GM21360 (cell line): ENCODE results near the gene RASSF8.

Source experiments
- ATAC-seq: cut with Tn5 transposase; IDR thresholded peaks from one replicate; pipeline ENCODE4 v1.9.1; 2021; ENCODE audit warnings: mild to moderate bottlenecking, moderate library complexity; ENCODE audit not compliant: unreplicated experiment

The RASSF8 gene

GRCh38 chr12:26100666-26101349 is 142.3 kb downstream of the RASSF8 start:
- no peak for ATAC-seq

DNA sequence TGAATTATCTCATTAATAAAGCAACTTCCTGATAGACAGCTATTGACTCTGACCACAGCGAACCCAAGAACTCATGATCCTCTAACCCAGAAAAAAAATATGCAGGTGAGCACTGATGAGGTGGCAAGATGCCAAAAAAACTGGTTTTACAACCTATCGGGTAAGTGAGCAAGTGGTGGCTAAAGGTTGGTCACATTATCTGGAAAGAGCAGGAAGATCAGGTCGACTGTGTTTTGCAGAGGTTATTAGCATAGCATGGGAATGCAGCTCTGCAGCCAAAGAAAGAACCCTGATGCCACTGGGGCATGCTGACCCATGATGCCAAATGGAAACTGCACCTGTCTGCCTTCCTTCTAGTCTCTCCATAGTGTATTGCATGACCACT is 142.9 kb downstream of the RASSF8 start:
- no peak for ATAC-seq

GRCh38 chr12:26101763-26102162 is 143.3 kb downstream of the RASSF8 start:
- no peak for ATAC-seq

DNA sequence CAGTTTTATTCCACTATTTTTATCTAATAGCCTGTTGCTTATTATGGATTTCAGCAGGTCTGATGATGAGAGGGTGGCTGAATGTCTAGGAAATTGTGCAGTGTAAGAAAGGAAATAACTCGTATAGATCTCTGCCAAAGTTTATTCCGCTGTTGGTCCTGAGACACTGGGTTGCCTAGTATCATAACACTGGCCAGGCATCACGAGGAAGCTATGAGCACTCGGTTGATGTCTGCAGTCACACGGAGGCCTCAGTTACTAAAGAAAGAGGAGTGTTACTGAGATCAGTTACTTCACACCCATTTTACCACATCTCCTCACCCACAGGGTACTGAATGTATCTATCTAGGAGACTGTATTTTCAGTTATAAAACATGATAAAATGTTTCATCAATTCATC is 144.5 kb downstream of the RASSF8 start:
- no peak for ATAC-seq

- no peak for ATAC-seq
Measured at GRCh38 chr12:26106347-26106746, 147.9 kb downstream of the RASSF8 start.

DNA sequence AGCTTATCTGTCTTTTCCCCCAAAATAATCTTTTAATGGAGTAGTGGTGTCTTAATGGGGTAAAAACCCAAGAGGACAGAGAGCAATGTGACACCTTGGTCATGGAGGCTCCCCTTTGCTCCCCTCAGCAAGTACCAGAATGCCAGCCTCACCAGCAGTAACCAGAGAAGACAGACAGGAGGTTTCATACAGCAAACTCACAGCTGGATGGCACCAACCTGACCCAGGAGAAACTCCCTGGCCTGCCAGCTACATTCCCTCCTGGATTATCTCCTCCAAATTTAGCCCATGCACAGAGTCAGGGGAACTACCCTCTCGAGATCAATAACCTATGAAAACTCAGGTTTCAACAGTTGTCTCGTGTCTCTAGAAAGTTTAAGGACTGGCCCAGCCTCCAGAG is 150.4 kb downstream of the RASSF8 start:
- no peak for ATAC-seq

DNA sequence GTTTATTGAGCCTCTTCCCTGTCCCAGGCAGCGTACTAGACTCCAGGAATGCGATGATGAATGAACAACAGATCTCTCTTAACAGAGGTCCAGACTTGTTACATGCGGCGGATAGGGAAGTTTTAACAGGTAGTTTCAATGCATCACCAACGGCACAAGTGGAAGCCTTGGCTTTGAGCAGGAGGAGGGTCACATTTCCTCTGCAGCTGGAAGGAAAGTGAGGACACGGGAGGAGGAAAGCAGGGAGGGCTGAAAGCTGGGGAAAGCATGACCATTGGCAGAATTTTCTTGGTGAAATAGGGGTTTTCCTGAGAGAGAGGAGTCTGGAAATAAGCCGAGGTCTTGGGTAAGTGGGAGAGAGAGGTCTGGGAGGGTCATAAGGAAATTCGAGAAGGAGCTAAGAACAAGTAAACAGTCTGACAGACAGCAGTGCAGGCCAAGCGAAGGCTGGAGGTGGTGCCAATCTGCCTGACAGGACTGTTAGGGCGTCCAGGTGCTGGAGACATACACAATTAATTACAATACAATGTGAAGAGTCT is 150.9 kb downstream of the RASSF8 start:
- ATAC-seq: no peak

DNA sequence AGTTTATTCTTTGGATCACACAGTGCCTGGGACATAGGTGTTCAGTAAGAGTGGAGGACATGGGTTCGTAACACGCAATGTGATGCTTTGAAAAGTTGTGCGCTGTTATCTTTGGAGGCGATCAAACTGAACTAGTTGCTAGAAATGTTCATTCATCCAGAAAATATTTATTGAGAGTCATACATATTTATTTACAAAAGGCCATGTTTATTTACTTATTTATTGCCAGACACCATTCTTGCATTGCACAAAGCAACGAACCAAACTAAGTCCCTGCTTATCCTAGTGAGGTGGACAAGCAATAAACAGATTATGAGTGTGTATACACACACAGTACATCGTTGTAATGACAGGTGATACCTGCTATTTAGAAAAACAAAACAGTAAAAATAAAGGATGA is 153.8 kb downstream of the RASSF8 start:
- no peak for ATAC-seq

DNA sequence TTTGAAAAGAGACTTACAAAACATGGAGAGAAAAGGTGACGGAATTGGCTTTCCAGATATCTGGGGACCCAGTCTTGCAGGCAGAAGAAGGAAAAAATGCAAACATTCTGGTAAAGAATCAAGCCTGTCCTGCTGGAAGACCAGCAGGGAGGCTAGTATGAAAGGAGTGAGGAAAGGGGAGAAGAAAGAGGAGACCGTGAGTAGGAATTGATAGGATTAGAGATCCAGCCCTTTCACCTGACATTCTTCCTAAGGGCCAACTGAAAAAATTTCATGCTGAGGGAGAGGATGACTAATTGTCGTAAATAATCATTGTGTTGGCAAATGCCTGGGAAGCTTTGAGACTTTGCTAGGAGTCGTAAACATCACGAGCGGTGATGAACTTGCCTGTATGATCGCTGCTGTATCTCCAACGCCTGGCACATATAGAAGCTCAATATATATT is 154.2 kb downstream of the RASSF8 start:
- no peak for ATAC-seq

DNA sequence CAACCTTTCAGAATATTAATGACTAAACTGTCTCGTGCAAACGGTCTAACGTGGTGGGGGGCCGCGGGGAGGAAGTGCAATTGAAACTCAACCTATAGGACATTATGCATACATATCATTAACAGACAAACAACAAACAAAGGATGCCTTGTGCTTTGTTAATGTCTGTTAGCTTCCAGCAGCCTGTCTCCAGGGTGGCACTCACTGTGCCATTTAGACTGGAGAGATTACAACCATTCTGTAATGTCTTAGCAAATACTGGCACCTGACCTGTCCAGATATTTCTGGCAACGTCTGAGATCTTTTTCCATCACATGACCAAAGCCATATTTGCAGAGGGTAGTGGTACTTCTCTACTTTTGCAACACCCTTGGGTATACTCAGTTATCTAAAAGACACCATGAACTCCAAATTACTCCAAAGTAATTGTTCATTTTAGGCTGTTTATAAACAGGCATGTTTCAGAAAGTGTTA is 154.7 kb downstream of the RASSF8 start:
- no peak for ATAC-seq

DNA sequence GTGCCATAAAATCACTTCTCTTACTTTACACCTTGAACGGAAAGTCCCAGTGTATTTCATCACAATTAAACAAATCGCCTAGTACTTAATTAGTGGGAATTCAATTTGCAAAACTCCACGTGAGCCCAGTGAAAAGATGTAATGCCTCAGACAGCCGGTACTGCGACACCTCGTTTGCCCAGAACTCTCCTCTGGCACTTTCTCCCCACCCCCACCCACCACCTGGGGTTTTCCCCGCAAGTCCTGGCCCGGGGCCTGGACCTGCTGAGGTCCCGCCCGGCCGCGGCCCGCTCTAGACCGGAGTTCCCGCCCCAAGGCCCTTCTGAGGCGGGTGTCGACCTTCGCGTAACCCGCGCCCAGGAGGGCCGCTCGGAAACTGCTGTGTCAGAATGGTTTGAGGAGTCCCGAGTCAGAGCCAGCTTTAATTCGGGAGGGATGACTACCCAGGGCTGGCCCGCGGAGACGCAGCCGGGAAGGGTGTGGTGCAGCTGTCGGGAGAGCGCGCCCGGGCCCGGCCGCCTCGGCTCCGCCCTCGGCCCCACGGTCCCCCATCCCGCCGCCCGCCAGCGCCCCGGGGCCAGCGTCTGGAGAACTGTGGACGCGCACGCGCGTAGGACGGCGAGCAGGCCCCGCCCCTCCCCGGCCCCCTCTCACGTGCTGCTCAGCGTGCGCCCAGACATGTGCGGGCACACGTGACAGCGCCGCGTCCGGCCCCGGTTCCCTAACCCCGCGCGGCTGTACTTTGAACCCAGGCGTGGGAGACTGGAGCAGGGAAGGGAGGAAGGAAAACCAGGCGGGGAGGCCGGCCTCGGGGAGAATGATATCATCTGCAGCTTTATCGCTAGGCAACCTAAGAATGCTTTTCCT is 155.6 kb downstream of the RASSF8 start:
- ATAC-seq: peak; percentile 74

DNA sequence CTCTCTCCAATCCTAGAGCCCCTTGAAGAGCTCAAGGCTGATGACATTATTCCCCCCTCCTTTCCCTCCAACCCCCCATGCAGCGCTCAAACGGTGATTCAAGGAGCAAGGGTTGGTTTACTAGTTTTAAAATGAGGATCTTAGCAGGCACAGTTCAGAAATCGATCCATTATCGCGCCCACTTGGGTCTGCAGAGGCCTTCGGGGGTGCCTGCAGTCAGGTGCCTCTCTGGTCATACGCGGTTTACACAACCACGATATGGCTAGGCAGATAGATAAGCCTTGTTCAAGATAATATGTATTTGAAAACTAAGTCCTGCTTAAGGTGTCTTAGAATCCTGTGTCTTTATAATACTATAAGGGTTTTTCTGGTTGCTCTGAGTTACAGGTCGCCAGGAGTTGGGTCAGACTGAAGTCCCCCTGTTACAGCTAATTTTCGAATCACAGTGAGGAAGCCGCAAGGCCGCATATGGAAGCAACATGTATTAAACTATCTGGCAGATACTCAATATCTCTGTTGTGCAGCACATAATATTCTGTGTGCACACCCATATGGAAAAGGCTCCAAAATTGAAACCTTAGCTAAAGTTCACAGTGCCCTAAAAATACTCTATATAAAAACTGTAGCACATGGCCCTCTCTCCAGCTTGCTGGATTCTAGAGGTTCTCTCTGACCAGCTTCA is 156.4 kb downstream of the RASSF8 start:
- no peak for ATAC-seq

DNA sequence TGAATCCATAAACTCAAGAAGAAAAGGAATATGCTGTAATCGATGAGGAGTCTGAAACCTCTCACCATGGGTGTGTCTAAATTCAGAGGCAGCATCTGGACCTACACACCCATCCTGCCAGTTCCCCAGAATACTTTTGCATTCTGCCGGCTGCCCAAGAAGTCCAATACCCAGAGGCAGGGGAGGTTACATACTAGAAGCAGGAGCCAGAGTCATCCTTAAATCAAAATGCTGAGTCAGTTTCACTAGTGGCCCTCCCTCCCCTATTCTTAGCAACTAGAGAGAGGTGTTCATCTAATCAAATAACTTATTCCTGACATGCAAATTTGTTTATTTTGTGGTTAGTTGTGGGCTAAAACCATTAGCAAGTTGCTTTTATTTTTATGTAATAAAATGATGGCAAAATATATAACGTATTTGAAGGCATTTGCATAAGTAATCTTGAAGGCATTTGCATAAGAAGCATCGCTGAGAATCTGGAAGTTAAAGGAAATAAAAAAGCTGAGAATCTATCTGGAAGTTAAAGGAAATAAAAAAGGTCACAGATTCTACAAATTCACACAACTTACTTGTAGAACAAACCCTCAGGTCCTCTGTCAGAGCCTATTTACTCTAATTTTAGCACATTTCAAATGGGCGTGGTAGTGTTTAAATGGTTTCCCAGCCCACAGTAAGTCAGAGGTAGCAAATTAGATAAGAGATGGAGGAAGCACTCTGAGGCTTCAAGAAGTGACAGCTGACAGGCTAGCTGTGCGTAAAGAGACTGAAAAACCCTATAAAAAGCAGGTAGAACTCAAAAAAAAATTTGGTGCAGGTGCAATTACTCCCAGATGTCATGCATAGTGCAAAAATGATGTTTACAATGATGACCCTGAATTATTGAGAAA is 158.6 kb downstream of the RASSF8 start:
- ATAC-seq: no peak

GRCh38 chr12:26118308-26118707 is 159.8 kb downstream of the RASSF8 start:
- ATAC-seq: no peak

DNA sequence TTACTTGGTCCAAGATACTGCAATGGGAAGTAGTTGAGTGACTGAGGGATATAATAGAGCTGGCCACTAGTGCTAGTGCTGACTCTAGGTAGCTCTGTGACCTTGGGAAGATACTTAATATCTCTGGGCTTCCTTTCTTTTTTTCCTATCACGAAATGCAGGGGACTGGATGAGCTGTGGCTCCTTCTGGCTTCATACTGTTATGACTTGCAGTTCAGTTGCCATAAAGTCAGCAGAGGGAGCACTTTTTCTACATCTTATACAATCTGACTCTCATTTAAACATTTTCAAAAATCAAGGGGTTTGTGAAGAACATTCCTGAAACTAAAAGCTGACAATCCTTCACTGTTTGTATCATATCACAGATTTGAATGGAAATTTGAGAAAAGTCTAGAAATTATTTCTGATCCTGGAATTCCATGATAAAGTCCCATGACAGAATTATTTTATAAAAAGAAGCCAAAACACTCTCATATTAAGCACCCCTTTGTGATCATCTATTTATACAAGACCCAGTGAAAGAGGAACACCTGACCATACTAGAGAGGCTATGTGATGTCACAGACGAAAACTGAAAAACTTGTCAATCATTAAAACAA is 161.0 kb downstream of the RASSF8 start:
- no peak for ATAC-seq

DNA sequence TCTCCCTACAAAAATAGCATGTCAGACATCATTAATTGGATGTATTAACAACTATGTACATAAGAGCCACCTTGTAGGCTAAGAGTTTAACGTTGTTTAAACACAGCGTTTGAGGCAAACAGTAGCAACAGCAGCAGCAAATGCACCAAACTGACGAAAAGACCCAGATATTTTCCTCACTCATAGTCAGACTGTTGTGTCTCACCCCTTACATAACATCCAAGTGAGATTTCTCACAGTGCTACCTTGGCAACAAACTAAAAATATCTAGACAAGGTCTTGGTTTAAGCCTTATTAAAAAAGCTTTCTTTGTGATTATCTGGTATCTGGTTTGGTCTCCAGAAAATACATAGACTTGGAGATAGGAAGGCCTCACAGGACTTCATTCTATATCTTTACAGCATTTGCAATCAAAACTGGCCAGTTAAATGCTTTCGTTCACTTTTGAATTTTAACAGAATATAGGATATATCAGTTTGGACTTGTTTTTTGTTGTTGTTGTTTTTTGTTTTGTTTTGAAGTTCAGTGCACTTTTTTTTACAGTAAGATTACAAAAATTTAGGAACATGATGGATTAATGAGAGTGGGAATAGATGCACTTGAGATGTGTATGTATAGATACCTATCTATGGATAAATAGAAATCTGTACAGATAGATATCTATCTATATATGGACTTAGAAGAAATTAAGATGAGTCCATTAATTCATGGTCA is 162.2 kb downstream of the RASSF8 start:
- no peak for ATAC-seq

GRCh38 chr12:26121323-26122060 is 163.0 kb downstream of the RASSF8 start:
- no peak for ATAC-seq

DNA sequence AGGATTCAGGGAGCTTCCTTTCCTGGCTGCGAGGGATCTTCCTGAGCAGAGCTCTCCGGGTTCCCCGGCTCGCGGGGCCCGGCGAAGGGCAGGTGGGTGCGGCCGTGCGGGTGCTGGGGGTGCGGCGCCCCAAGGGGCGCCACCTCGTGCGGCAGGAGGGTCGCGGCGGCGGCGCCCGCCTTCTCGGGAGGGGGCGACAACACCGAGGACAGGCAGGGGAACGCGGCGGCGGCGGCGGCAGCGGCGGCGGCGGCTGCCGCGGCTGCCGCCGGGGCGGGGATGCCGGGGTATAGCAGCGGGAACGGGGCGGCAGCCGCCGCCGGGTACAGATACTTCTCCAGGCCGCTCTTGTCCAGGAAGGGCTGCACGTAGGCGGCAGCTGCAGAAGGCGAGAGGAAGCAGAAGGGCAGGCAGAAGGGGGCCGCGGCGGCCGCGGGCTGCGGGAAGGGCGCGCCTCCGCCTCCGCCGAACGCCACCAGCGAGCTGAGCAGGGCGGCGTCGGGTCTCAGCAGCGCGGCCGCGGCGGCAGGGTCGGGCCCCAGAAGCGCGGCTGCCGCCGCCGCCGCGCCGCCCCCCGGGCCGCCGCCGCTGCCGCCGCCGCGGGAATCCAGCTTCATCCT is 163.7 kb downstream of the RASSF8 start:
- ATAC-seq: peak; percentile 38
